HepG2 (cell line): ENCODE results near the gene TMEM145. TPM values are rescaled to one million over a fixed set of nuclear protein-coding genes. Genes with fewer than 3 reads are reported as not detected.

Source experiments
- ASH2L ChIP-seq: fragments of 300-600, 200-600 bp; sonication (generic); IDR thresholded peaks from 2 replicates; pipeline ENCODE4 v1.7.0; 2017; ENCODE audit warnings: low read depth, mild to moderate bottlenecking, moderate library complexity, mixed read lengths, low read length; ENCODE audit not compliant: insufficient read length
- CC2D1A ChIP-seq: sonication (generic); formaldehyde crosslinking; IDR thresholded peaks from 2 replicates; pipeline ENCODE4 v1.8.1; 2023; ENCODE audit warnings: mild to moderate bottlenecking, missing genetic modification reagents
- THAP11 ChIP-seq: IDR thresholded peaks from 2 replicates; pipeline ENCODE4 v1.6.1; 2016; ENCODE audit warnings: missing biosample characterization, missing genetic modification reagents
- ZNF782 ChIP-seq: sonication (generic); formaldehyde crosslinking; IDR thresholded peaks from 2 replicates; pipeline ENCODE4 v1.4.0; 2020; ENCODE audit warnings: missing genetic modification reagents, mild to moderate bottlenecking, borderline replicate concordance
- ZNF816 ChIP-seq: sonication (generic); formaldehyde crosslinking; IDR thresholded peaks from 2 replicates; pipeline ENCODE4 v1.8.0; 2022; ENCODE audit warnings: missing genetic modification reagents, mild to moderate bottlenecking, borderline replicate concordance
- polyA plus RNA-seq, 8 experiments: library from polyadenylated mRNA; depleted of rRNA in 3 of 8; stranded (reverse) in 7 of 8; unstranded in 1 of 8; fragments of >200 nt; fragmentation: Illumina TruSeq in 4 of 8; extraction: Trizol in 4 of 8; gene quantifications; 2 replicates each; pipeline versions ENCODE4 v1.2.1 to v1.2.3, GENCODE V29; 2011 to 2016; ENCODE audit warnings: low read depth in 4 of 8, missing spikeins in 1 of 8, mixed read lengths in 1 of 8; ENCODE audit not compliant: insufficient read depth in 1 of 8
- total RNA-seq, 5 experiments: library from RNA; depleted of rRNA; stranded (reverse); fragments of >200 nt; fragmentation: Illumina TruSeq; extraction: Trizol; gene quantifications; 2 replicates each; pipeline ENCODE4 v1.2.3, GENCODE V29; 2016; ENCODE audit warnings: low read depth in 1 of 5
- TF ChIP-seq, protein P1 (sequence below): sonication (generic); formaldehyde crosslinking; IDR thresholded peaks from 2 replicates; pipeline ENCODE4 v1.4.0; 2020; ENCODE audit warnings: mild to moderate bottlenecking, missing genetic modification reagents
- TF ChIP-seq, protein P2 (sequence below): sonication (generic); formaldehyde crosslinking; IDR thresholded peaks from 2 replicates; pipeline ENCODE4 v1.4.0; 2020; ENCODE audit warnings: low read depth, missing genetic modification reagents
- TF ChIP-seq, protein P3 (sequence below): sonication (generic); formaldehyde crosslinking; IDR thresholded peaks from 2 replicates; pipeline ENCODE4 v1.4.0; 2020; ENCODE audit warnings: mild to moderate bottlenecking, missing genetic modification reagents, borderline replicate concordance
- TF ChIP-seq, protein P4 (sequence below): sonication (generic); formaldehyde crosslinking; IDR thresholded peaks from 2 replicates; pipeline ENCODE4 v1.5.1; 2020; ENCODE audit warnings: mild to moderate bottlenecking, missing genetic modification reagents, moderate library complexity
- TF ChIP-seq, protein P5 (sequence below): sonication (generic); formaldehyde crosslinking; IDR thresholded peaks from 2 replicates; pipeline ENCODE4 v1.8.0; 2022; ENCODE audit warnings: mild to moderate bottlenecking, missing genetic modification reagents, borderline replicate concordance

TMEM145 gene
- total and polyA plus RNA-seq, 2 of the 13 experiments (the other 11 are each of a cell fraction or from before 2014, with no cell fraction given) = 0.07 to 5.1 TPM

DNA sequence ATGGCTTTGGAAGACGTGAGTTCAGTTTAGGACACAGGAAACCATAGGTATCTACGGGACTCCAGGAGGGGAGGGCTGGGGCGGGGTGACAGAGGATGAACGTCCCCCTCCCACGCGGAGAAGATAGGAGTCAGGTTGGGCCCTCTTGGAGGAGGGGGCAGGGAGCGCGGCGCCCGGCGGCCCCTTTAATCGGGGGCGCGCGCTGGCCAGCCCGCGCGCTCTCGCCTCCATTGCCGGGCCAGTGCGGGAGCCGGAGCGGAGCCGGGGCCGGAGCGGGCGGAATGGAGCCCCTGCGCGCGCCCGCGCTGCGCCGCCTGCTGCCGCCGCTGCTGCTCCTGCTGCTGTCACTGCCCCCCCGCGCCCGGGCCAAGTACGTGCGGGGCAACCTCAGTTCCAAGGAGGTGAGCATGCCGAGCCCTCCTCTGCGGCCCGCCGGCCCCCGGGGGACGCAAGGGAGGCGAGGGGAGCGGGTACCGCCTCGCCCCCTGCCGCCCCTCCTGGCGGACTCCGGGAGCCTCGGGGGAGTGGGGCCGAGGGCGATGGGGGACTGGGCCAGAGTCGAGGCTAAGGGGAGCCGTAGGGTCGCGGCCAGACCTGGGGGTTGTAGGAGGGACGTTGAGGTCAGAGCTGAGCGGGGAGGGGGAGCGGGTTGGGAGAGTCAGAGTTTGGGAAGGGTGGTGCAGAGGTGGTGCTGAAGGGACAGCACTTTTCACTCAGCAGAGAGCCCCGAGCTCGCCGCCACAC is at the start of gene TMEM145 (continued):
- TF ChIP-seq, protein P1, sequence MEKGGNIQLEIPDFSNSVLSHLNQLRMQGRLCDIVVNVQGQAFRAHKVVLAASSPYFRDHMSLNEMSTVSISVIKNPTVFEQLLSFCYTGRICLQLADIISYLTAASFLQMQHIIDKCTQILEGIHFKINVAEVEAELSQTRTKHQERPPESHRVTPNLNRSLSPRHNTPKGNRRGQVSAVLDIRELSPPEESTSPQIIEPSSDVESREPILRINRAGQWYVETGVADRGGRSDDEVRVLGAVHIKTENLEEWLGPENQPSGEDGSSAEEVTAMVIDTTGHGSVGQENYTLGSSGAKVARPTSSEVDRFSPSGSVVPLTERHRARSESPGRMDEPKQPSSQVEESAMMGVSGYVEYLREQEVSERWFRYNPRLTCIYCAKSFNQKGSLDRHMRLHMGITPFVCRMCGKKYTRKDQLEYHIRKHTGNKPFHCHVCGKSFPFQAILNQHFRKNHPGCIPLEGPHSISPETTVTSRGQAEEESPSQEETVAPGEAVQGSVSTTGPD (CRISPR knock-in tag) = no peak
- TF ChIP-seq ASH2L (peak; percentile 36), ZNF816 (CRISPR knock-in tag) (peak; percentile 24; the same call in 1 of the 2 replicates), ZNF782 (CRISPR knock-in tag) (no peak), THAP11 (no peak), CC2D1A (CRISPR knock-in tag) (no peak)
- TF ChIP-seq, protein P2, sequence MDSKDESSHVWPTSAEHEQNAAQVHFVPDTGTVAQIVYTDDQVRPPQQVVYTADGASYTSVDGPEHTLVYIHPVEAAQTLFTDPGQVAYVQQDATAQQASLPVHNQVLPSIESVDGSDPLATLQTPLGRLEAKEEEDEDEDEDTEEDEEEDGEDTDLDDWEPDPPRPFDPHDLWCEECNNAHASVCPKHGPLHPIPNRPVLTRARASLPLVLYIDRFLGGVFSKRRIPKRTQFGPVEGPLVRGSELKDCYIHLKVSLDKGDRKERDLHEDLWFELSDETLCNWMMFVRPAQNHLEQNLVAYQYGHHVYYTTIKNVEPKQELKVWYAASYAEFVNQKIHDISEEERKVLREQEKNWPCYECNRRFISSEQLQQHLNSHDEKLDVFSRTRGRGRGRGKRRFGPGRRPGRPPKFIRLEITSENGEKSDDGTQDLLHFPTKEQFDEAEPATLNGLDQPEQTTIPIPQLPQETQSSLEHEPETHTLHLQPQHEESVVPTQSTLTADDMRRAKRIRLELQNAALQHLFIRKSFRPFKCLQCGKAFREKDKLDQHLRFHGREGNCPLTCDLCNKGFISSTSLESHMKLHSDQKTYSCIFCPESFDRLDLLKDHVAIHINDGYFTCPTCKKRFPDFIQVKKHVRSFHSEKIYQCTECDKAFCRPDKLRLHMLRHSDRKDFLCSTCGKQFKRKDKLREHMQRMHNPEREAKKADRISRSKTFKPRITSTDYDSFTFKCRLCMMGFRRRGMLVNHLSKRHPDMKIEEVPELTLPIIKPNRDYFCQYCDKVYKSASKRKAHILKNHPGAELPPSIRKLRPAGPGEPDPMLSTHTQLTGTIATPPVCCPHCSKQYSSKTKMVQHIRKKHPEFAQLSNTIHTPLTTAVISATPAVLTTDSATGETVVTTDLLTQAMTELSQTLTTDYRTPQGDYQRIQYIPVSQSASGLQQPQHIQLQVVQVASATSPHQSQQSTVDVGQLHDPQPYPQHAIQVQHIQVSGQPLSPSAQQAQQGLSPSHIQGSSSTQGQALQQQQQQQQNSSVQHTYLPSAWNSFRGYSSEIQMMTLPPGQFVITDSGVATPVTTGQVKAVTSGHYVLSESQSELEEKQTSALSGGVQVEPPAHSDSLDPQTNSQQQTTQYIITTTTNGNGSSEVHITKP (CRISPR knock-in tag) = 0 out of 2 replicates have a peak, but pooled peaks have one; percentile 42
- TF ChIP-seq, protein P3, sequence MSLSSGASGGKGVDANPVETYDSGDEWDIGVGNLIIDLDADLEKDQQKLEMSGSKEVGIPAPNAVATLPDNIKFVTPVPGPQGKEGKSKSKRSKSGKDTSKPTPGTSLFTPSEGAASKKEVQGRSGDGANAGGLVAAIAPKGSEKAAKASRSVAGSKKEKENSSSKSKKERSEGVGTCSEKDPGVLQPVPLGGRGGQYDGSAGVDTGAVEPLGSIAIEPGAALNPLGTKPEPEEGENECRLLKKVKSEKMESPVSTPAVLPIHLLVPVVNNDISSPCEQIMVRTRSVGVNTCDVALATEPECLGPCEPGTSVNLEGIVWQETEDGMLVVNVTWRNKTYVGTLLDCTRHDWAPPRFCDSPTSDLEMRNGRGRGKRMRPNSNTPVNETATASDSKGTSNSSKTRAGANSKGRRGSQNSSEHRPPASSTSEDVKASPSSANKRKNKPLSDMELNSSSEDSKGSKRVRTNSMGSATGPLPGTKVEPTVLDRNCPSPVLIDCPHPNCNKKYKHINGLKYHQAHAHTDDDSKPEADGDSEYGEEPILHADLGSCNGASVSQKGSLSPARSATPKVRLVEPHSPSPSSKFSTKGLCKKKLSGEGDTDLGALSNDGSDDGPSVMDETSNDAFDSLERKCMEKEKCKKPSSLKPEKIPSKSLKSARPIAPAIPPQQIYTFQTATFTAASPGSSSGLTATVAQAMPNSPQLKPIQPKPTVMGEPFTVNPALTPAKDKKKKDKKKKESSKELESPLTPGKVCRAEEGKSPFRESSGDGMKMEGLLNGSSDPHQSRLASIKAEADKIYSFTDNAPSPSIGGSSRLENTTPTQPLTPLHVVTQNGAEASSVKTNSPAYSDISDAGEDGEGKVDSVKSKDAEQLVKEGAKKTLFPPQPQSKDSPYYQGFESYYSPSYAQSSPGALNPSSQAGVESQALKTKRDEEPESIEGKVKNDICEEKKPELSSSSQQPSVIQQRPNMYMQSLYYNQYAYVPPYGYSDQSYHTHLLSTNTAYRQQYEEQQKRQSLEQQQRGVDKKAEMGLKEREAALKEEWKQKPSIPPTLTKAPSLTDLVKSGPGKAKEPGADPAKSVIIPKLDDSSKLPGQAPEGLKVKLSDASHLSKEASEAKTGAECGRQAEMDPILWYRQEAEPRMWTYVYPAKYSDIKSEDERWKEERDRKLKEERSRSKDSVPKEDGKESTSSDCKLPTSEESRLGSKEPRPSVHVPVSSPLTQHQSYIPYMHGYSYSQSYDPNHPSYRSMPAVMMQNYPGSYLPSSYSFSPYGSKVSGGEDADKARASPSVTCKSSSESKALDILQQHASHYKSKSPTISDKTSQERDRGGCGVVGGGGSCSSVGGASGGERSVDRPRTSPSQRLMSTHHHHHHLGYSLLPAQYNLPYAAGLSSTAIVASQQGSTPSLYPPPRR (CRISPR knock-in tag) = no peak
- TF ChIP-seq, protein P4, sequence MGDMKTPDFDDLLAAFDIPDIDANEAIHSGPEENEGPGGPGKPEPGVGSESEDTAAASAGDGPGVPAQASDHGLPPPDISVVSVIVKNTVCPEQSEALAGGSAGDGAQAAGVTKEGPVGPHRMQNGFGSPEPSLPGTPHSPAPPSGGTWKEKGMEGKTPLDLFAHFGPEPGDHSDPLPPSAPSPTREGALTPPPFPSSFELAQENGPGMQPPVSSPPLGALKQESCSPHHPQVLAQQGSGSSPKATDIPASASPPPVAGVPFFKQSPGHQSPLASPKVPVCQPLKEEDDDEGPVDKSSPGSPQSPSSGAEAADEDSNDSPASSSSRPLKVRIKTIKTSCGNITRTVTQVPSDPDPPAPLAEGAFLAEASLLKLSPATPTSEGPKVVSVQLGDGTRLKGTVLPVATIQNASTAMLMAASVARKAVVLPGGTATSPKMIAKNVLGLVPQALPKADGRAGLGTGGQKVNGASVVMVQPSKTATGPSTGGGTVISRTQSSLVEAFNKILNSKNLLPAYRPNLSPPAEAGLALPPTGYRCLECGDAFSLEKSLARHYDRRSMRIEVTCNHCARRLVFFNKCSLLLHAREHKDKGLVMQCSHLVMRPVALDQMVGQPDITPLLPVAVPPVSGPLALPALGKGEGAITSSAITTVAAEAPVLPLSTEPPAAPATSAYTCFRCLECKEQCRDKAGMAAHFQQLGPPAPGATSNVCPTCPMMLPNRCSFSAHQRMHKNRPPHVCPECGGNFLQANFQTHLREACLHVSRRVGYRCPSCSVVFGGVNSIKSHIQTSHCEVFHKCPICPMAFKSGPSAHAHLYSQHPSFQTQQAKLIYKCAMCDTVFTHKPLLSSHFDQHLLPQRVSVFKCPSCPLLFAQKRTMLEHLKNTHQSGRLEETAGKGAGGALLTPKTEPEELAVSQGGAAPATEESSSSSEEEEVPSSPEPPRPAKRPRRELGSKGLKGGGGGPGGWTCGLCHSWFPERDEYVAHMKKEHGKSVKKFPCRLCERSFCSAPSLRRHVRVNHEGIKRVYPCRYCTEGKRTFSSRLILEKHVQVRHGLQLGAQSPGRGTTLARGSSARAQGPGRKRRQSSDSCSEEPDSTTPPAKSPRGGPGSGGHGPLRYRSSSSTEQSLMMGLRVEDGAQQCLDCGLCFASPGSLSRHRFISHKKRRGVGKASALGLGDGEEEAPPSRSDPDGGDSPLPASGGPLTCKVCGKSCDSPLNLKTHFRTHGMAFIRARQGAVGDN = peak; percentile 70
- TF ChIP-seq, protein P5, sequence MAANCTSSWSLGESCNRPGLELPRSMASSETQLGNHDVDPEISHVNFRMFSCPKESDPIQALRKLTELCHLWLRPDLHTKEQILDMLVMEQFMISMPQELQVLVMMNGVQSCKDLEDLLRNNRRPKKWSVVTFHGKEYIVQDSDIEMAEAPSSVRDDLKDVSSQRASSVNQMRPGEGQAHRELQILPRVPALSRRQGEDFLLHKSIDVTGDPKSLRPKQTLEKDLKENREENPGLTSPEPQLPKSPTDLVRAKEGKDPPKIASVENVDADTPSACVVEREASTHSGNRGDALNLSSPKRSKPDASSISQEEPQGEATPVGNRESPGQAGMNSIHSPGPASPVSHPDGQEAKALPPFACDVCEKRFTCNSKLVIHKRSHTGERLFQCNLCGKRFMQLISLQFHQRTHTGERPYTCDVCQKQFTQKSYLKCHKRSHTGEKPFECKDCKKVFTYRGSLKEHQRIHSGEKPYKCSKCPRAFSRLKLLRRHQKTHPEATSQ (CRISPR knock-in tag) = 0 out of 2 replicates have a peak, but pooled peaks have one; percentile 33
